Measurements from ENCODE around the gene ATAD3A.

DNA sequence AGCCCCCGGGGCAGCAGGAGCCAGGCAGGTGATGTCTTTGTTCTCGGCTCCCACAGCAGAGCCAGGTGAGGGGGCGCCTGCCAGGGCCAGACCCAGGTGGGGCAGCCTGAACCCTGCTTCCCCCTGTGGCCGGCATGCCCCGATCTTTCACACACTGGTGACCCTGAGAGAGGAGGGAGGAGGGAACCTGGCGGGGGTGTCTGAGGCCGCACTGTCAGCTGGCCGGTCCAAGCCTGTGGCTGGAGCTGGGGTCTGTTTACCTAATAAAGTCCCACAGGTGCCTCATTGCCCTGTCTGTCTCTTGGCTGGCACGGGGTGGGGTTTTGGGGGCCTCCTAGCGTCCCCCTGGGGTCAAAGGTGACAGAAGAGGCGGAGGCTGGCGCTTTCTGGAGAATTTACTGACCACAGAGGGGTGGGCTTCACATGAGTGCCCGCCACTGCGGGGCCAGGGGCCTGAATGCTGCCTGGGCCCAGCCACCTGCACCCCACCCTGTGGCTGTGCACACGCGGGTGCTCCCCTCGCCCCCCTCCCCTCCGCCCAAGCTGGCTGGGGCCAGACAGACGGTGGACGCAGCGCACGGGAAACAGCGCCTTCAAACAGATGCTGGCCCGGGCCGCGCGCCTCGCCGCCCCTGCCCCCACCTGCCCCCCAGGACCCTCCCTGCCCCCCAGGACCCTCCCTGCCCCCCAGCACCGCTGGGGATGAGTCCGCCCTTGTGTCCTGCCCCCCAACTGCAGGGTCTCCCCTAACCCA, 22.6 kb downstream of the ATAD3A start:
- no peak for TF ChIP-seq ZBTB1 (tag by site-specific recombination; IDR thresholded peaks at IDR 0.05)
- TF ChIP-seq, protein P1, sequence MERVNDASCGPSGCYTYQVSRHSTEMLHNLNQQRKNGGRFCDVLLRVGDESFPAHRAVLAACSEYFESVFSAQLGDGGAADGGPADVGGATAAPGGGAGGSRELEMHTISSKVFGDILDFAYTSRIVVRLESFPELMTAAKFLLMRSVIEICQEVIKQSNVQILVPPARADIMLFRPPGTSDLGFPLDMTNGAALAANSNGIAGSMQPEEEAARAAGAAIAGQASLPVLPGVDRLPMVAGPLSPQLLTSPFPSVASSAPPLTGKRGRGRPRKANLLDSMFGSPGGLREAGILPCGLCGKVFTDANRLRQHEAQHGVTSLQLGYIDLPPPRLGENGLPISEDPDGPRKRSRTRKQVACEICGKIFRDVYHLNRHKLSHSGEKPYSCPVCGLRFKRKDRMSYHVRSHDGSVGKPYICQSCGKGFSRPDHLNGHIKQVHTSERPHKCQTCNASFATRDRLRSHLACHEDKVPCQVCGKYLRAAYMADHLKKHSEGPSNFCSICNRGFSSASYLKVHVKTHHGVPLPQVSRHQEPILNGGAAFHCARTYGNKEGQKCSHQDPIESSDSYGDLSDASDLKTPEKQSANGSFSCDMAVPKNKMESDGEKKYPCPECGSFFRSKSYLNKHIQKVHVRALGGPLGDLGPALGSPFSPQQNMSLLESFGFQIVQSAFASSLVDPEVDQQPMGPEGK (tag by site-specific recombination; IDR thresholded peaks at IDR 0.05), result no peak
- no peak for TF ChIP-seq ZNF274 (IDR thresholded peaks at IDR 0.05; ENCODE audit: low read length)
- no peak for TF ChIP-seq ZNF274 (tag by site-specific recombination; IDR thresholded peaks at IDR 0.05; ENCODE audit: borderline replicate concordance)
- no peak for TF ChIP-seq SP2 (tag by site-specific recombination; IDR thresholded peaks at IDR 0.05)
- TF ChIP-seq, protein P2, sequence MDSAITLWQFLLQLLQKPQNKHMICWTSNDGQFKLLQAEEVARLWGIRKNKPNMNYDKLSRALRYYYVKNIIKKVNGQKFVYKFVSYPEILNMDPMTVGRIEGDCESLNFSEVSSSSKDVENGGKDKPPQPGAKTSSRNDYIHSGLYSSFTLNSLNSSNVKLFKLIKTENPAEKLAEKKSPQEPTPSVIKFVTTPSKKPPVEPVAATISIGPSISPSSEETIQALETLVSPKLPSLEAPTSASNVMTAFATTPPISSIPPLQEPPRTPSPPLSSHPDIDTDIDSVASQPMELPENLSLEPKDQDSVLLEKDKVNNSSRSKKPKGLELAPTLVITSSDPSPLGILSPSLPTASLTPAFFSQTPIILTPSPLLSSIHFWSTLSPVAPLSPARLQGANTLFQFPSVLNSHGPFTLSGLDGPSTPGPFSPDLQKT (IDR thresholded peaks at IDR 0.05; ENCODE audit: borderline replicate concordance, low read depth, low read length), result no peak
- no peak for TF ChIP-seq ZNF416 (tag by site-specific recombination; IDR thresholded peaks at IDR 0.05)
- no peak for TF ChIP-seq ZNF292 (tag by site-specific recombination; IDR thresholded peaks at IDR 0.05; ENCODE audit: borderline replicate concordance, low read depth)
- TF ChIP-seq SP3 (tag by site-specific recombination; IDR thresholded peaks at IDR 0.05), result no peak
- TF ChIP-seq, protein P3, sequence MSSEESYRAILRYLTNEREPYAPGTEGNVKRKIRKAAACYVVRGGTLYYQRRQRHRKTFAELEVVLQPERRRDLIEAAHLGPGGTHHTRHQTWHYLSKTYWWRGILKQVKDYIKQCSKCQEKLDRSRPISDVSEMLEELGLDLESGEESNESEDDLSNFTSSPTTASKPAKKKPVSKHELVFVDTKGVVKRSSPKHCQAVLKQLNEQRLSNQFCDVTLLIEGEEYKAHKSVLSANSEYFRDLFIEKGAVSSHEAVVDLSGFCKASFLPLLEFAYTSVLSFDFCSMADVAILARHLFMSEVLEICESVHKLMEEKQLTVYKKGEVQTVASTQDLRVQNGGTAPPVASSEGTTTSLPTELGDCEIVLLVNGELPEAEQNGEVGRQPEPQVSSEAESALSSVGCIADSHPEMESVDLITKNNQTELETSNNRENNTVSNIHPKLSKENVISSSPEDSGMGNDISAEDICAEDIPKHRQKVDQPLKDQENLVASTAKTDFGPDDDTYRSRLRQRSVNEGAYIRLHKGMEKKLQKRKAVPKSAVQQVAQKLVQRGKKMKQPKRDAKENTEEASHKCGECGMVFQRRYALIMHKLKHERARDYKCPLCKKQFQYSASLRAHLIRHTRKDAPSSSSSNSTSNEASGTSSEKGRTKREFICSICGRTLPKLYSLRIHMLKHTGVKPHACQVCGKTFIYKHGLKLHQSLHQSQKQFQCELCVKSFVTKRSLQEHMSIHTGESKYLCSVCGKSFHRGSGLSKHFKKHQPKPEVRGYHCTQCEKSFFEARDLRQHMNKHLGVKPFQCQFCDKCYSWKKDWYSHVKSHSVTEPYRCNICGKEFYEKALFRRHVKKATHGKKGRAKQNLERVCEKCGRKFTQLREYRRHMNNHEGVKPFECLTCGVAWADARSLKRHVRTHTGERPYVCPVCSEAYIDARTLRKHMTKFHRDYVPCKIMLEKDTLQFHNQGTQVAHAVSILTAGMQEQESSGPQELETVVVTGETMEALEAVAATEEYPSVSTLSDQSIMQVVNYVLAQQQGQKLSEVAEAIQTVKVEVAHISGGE (tag by site-specific recombination; conservative IDR thresholded peaks at IDR 0.05; ENCODE audit: low read depth), result no peak
